ENCODE measurements around the gene RFFL.

RFFL gene

GRCh38 chr17:34961093-34961911 lies 102.2 kb downstream of the RFFL start, which contains the start of the genes CCT6B and ZNF830:
TSS of gene CCT6B (minus strand) at chr17:34961460. CDS start at chr17:34961393, 67 bp downstream.
TSS of gene ZNF830 (plus strand) at chr17:34961540. CDS start at chr17:34961567, 27 bp downstream.
- DNase-seq: peak; percentile 81 to 87

- DNase-seq: no peak
These were observed 105.1 kb downstream of the RFFL start for GRCh38 chr17:34958438-34958837.

Data from NCI-H1930 (cell line).